Stomach smooth muscle (tissue), 2 donors: ENCODE results near the gene BCKDHA.
A peak's percentile ranks its signal among the peaks of the same experiment; 100 is the strongest.
"Not testable (repeated sequence)": the region's sequence is repeated elsewhere in the genome, so short reads cannot be mapped to it uniquely, and the experiment has no call there.

ENCODE experiments used
- H3K27ac ChIP-seq: one replicate; pipeline ENCODE4 v1.7.0; 2013; ENCODE audit warnings: mild to moderate bottlenecking, low read length, inconsistent platforms
- H3K27me3 ChIP-seq, 2 donors: one replicate each; pipeline ENCODE4 v1.7.0; 2013; ENCODE audit warnings: low read length in 2 of 2; ENCODE audit not compliant: insufficient read depth in 2 of 2, control insufficient read depth in 1 of 2
- H3K36me3 ChIP-seq, 2 donors: one replicate each; pipeline ENCODE4 v1.7.0; 2013; ENCODE audit warnings: low read length in 2 of 2; ENCODE audit not compliant: control insufficient read depth in 2 of 2, insufficient read depth in 2 of 2
- H3K4me1 ChIP-seq: one replicate; pipeline ENCODE4 v1.7.0; 2013; ENCODE audit warnings: low read length; ENCODE audit not compliant: control insufficient read depth, insufficient read depth
- H3K4me3 ChIP-seq, 2 donors: one replicate each; pipeline ENCODE4 v1.7.0; 2013; ENCODE audit warnings: low read length in 2 of 2
- H3K9ac ChIP-seq, 2 donors: one replicate each; pipeline ENCODE4 v1.7.0; 2013; ENCODE audit warnings: low read length in 2 of 2, mild to moderate bottlenecking in 1 of 2
- H3K9me3 ChIP-seq, 2 donors: one replicate each; pipeline ENCODE4 v1.7.0; 2013; ENCODE audit warnings: low read length in 2 of 2; ENCODE audit not compliant: control insufficient read depth in 2 of 2
- donor health status: healthy.
- donor health status: Pancreatic carcinoma.

Gene BCKDHA

DNA sequence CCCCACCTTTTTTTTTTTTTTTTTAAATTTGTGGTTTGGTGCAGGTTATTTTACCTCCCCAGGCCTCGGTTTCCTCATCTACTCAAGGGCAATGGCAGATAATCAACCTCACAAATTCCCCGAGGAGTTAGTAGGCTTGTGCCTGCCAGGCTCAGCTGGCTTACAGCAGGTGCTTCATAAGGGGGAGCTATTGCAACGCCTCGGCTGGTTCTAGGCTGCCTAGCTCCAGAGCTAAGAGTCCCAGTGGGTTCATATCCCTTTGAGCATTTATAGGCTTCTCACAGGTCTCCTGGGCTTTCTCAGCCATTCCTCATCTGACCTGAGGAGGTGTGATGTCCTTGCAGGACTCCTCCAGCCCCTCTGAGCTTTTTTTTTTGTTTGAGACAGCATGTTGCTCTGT, 10.6 kb downstream of the BCKDHA start:
- Histone ChIP-seq H3K27ac (no peak overlapping the region), H3K9ac (no peak overlapping the region), H3K9me3 (no peaks in the 10 kb centered on the region), H3K4me1 (peaks cover 14% of the 10 kb centered on the region), H3K36me3 (peaks cover 10 to 16% of the 10 kb centered on the region in 2 donors), H3K27me3 (no peaks in the 10 kb centered on the region), H3K4me3 (no peak overlapping the region)

DNA sequence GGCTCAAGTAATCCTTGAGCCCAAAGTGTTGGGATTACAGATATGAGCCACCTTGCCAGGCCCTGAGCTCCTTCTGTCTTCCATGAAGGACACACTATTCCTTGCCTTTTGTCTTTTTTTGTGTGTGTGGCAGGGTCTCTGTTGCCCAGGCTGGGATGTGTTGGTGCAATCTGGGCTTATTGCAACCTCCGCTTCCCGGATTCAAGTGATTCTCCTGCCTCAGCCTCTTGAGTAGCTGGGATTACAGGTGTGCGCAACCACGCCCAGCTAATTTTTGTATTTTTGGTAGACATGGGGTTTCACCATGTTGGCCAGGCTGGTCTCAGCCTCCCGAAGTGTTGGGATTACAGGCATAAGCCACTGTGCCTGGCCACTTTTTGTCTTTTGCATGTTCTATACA, 11.2 kb downstream of the BCKDHA start:
- Histone ChIP-seq H3K4me1 (peaks cover 14% of the 10 kb centered on the region), H3K36me3 (peaks cover 16 to 20% of the 10 kb centered on the region in 2 donors)
- H3K9me3 ChIP-seq, H3K4me3 ChIP-seq, H3K9ac ChIP-seq, H3K27ac ChIP-seq, H3K27me3 ChIP-seq: not testable (repeated sequence)

DNA sequence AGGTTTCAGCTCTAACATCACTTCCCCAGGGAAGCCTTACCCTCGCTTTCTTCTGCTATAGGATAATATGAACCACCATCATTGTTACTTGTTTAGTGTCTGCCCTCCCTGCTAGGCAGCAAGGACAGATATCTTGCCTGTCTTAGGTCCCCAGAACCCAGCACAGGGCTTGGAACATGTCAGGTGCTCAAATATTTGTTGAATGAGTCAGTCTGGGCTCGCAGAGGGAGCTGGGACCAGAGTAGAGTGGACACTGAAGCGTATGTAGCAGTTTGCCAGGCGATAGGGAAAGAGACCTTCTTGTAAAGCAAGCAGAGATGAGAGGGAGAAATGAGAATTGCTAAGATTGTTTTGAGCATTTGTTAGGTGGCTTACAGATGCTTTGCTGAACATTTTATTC, 11.7 kb downstream of the BCKDHA start:
- H3K4me1 ChIP-seq, result peaks cover 14% of the 10 kb centered on the region
- no peaks in the 10 kb centered on the region for H3K9me3 ChIP-seq
- H3K9ac ChIP-seq, result peak overlapping the region in 1 of 2 donors; percentile 29
- peak overlapping the region; percentile 11 for H3K27ac ChIP-seq
- peaks cover 20 to 25% of the 10 kb centered on the region in 2 donors for H3K36me3 ChIP-seq
- no peaks in the 10 kb centered on the region for H3K27me3 ChIP-seq
- H3K4me3 ChIP-seq, result no peak overlapping the region

DNA sequence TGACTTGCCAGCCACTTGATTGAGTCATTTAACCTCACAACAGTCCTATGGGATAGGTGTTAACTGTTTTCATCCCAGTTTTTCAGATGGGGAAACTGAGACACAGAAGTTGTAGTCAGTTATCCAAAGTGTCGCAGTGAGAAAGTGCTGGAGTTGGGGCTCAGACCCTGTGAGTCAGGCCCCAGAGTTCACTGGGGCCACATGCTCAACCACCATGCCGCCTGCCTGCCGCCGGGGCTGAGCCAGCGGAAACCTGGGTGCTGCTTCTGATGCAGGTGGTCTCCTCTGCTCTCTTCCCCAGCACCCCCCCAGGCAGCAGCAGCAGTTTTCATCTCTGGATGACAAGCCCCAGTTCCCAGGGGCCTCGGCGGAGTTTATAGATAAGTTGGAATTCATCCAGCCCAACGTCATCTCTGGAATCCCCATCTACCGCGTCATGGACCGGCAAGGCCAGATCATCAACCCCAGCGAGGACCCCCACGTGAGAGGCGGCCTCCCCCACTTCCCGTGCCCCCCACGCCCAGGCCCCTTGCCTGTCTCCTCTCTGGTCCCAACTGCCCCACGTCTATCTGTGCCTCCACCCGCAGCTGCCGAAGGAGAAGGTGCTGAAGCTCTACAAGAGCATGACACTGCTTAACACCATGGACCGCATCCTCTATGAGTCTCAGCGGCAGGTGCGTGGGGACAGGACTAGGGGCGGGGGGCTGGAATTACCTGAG, 12.9 kb downstream of the BCKDHA start:
- no peak overlapping the region for H3K9ac ChIP-seq
- peaks cover 29 to 32% of the 10 kb centered on the region in 2 donors for H3K36me3 ChIP-seq
- no peaks in the 10 kb centered on the region for H3K27me3 ChIP-seq
- no peak overlapping the region for H3K27ac ChIP-seq
- peaks cover 14% of the 10 kb centered on the region for H3K4me1 ChIP-seq
- no peak overlapping the region for H3K4me3 ChIP-seq
- H3K9me3 ChIP-seq, result no peaks in the 10 kb centered on the region

DNA sequence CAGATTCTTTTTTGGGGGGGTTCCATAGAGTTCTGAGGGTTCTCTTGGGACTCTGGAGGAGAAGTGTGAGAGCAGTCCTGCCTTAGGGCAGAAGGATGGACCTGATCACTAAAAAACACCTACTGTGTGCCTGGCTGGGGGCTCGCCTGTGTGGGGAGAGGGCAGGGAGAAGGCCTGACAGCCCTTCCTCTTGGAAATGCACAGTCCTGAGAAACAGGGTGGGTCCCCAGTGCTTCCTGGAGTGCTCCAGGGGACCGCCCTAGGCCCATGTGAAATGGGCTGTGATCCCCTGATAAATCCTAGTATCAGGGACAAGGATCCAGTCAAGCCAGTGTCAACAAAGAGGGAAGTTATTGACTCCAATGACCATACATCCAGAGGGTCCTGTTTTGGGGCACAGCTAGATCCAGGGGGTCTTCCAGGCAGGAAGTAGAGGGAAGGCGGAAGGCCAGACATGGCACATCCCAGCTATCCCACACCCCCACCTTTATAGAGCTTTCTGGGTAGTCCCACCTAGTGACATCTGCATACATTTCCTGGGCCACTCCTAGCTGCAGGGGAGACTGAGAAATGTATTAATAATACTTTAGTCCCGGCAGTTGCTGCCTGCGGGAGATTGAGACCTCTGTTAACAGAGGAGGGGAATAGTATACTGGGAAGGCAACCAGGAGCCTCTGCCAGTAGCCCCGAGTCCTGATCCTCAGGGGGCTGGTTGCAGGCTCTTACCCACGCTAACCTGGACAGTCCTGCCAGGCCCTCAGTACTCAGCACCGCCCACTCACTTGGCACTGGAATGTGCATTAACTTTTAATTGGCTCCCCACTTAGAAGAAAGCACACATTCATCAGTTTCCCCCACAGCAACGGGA, 13.7 kb downstream of the BCKDHA start:
- Histone ChIP-seq H3K4me3 (no peak overlapping the region), H3K27me3 (no peaks in the 10 kb centered on the region), H3K9ac (no peak overlapping the region), H3K36me3 (peaks cover 29 to 36% of the 10 kb centered on the region in 2 donors), H3K4me1 (peaks cover 10% of the 10 kb centered on the region), H3K27ac (no peak overlapping the region), H3K9me3 (no peaks in the 10 kb centered on the region)

DNA sequence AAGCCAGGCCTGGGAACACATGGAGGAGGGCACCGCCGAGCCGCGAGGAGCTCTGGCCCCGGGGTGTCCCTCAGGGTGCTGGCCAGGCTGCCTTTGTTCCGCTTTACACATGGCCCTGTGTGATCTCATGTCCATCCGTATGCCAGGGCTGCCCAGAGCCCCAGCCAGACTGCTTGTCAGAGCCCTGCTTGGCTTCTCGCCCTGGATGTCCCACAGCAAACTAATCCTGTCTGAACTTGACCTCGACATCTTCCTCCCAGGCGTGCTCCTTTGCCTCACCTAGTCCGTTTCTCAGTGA, 14.3 kb downstream of the BCKDHA start:
- H3K27ac ChIP-seq, result no peak overlapping the region
- peaks cover 33 to 40% of the 10 kb centered on the region in 2 donors for H3K36me3 ChIP-seq
- no peaks in the 10 kb centered on the region for H3K27me3 ChIP-seq
- no peaks in the 10 kb centered on the region for H3K9me3 ChIP-seq
- no peak overlapping the region for H3K9ac ChIP-seq
- H3K4me3 ChIP-seq, result no peak overlapping the region
- peaks cover 10% of the 10 kb centered on the region for H3K4me1 ChIP-seq

DNA sequence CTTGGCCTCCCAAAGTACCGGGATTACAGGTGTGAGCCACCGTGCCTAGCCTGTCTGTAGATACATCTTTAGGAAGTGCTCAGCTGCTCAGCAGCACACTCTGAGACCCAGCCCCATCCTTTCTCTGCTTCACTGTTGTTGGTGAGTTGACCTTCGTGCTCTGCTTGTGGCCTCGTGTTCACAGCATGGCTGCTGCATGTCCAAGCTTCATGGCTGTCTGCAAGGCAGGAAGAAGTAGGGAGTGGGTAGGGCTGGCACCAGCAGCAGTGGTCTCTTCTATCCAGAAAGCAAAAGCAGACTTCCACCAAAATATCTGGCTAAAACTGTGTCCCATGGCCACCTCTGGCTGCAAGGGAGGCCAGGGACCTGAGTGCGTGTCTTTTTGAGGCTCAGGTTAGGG, 15.3 kb downstream of the BCKDHA start:
- Histone ChIP-seq H3K4me1 (peaks cover 9% of the 10 kb centered on the region), H3K36me3 (peaks cover 37 to 44% of the 10 kb centered on the region in 2 donors)

DNA sequence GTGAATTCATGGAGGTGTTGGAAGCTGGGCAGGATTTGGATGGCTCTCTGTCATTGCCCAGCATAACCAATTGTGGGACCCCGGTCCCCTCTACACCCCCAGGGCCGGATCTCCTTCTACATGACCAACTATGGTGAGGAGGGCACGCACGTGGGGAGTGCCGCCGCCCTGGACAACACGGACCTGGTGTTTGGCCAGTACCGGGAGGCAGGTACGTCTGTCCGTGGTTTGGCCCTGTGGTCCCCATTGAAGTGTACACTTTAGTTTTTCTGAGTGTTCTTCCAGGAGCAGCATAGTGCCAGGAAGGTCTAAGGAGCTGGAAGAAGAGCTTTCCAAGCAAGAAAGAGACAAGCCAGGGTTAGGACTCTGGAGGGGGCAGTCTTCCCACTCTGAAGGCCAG, 16.3 kb downstream of the BCKDHA start:
- Histone ChIP-seq H3K4me1 (peaks cover 7% of the 10 kb centered on the region), H3K9ac (no peak overlapping the region), H3K27ac (no peak overlapping the region), H3K9me3 (no peaks in the 10 kb centered on the region), H3K27me3 (no peaks in the 10 kb centered on the region), H3K4me3 (no peak overlapping the region), H3K36me3 (peaks cover 40 to 51% of the 10 kb centered on the region in 2 donors)

More for the DNA sequence above, 15.3 kb downstream of the BCKDHA start:
- H3K9me3 ChIP-seq, result no peaks in the 10 kb centered on the region
- H3K27me3 ChIP-seq, result no peaks in the 10 kb centered on the region
- H3K4me3 ChIP-seq, result no peak overlapping the region
- no peak overlapping the region for H3K9ac ChIP-seq
- H3K27ac ChIP-seq, result no peak overlapping the region

DNA sequence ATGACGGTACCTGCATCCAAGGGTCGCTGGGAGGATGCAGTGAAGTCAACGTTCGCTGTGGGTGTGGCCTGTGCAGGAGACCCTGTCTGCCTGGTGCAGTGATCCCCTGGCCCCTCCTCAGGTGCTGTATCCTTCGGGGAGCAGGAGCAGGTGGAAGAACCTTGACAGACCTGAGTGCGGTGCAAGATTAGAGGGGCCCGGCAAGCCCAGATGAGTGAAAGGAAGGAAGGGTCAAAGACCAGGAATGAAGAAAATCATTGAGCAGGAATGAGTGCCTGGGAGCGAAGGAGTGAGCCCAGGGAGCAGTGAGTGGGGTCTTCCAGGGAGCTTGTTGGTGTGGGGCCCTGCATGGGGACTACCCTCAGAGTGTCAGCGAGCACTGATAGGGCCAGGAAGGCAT, 16.8 kb downstream of the BCKDHA start:
- H3K36me3 ChIP-seq, result peaks cover 43 to 55% of the 10 kb centered on the region in 2 donors
- no peaks in the 10 kb centered on the region for H3K9me3 ChIP-seq
- no peak overlapping the region for H3K4me3 ChIP-seq
- no peak overlapping the region for H3K27ac ChIP-seq
- no peak overlapping the region for H3K9ac ChIP-seq
- peaks cover 2% of the 10 kb centered on the region for H3K4me1 ChIP-seq
- no peaks in the 10 kb centered on the region for H3K27me3 ChIP-seq

DNA sequence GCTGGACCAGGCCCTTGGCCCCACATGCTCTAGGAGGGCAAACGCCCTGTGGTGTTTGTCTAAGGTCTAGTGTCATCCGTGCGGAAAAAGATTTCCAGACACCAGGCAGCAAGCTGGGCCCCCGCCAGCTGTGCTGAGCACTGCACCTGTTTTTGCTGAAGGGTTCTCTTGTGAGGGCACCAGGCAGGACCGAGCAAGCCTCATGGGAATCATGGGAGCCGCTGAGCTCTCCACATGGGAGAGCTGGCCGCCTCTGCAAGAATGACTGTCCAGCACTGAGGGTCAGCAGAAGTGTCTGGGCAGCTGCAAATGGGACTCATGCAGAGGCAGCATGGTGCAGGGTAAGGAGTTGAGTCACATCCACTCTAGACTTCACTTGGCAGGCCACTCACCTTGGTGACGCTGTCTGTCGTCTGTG, 17.5 kb downstream of the BCKDHA start:
- H3K4me3 ChIP-seq, result no peak overlapping the region
- H3K9ac ChIP-seq, result no peak overlapping the region
- H3K27me3 ChIP-seq, result no peaks in the 10 kb centered on the region
- peaks cover 2% of the 10 kb centered on the region for H3K4me1 ChIP-seq
- H3K27ac ChIP-seq, result no peak overlapping the region
- no peaks in the 10 kb centered on the region for H3K9me3 ChIP-seq
- peaks cover 48 to 58% of the 10 kb centered on the region in 2 donors for H3K36me3 ChIP-seq

DNA sequence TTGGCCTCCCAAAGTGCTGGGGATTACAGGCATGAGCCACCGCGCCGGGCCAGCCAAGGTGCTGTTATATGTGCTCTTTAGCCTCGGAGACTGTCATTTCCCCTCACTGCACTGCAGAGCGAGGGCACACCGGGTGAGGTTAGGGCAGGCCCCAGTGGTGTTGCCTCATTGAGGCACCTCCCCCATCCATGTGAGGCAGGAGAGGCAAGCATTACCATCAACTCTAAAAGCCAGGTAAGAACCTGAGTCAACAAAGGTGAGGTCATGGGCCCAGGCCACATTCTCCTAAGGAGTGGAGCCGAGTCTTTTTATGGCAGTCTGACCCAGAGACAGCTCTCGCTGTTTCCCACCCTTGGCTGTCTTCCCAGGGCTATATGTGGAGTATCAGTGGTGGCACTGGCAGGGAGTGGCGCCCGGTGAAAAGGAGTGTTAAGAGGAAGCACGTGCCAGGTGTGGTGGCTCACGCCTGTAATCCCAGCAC, 18.6 kb downstream of the BCKDHA start:
- Histone ChIP-seq H3K9ac (no peak overlapping the region), H3K9me3 (no peaks in the 10 kb centered on the region), H3K27ac (no peak overlapping the region), H3K27me3 (no peaks in the 10 kb centered on the region), H3K36me3 (peaks cover 49 to 66% of the 10 kb centered on the region in 2 donors), H3K4me1 (no peaks in the 10 kb centered on the region), H3K4me3 (no peak overlapping the region)
